MV-4-11 (cell line): Measurements from ENCODE around the gene SNN.

Experiments
- DNase-seq: peaks from one replicate; lab custom pipeline; 2025; lab: John Stamatoyannopoulos, UW

SNN gene

DNA sequence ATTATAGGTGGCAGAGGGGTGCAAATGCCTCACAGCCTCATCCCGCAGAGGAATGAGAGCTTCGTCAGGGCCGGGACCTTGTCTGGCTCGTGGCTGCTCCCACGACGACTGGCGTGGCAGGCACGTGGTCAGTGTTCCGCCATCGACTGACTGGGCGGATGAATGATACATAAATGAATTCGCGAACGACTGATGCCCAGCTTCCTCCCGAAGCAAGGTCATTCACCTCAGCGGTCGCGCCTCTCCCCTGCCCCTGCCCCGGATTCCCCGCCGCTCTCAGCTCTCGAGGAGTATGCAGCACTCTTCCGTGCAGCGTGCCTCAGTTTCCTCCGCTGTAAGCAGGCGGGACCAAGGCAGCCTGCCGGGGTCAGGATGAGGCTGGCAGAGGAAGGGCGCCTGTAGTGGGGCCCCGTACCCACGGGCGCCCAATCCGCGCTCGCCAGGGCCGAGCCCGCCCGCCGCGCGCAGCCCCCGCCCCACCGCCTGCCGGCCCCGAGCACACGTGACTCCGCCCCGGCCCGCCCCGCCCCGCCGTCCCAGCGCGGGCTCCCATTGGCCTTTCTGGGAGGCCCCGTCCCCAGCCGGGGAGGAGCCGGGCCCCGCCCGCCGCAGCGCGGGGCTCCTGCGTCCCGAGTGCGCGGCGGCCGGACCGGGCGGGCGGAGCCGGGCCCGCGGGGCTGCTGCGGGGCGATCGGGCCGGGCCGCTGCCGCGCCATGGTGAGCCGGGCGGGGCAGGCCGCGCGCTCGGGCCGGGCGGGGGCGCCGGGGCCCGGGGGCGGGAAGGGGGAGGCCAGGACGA, at the start of gene SNN:
Gene SNN, plus strand, starts transcription at position 632 of the 799 bp plus-strand sequence. CDS start 7,605 bp downstream, outside the sequence.
- DNase-seq, result peak; percentile 72

DNA sequence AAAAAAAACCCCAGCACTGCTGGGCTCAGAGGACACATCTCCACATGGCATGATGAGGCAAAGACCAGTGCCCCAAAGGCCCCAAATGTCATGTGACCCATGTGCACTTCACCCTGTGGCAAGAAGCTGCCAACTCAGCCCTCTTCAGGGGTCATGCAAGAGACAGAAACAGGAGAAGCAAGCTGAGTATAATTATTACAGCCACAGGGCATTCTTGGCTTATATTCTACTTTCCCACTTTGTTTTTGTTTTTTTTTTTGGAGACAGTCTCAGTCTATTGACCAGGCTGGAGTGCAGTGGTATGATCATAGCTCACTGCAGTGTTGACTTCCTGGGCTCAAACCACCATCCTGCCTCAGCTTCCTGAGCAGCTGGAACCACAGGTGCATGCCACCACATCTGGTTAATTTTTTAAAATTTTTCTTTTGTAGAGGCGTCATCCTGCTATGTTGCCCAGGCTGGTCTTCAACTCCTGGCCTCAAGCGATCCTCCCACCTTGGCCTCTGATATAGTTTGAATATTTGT, 48.9 kb upstream of the SNN start:
- DNase-seq, result peak; percentile 55

DNA sequence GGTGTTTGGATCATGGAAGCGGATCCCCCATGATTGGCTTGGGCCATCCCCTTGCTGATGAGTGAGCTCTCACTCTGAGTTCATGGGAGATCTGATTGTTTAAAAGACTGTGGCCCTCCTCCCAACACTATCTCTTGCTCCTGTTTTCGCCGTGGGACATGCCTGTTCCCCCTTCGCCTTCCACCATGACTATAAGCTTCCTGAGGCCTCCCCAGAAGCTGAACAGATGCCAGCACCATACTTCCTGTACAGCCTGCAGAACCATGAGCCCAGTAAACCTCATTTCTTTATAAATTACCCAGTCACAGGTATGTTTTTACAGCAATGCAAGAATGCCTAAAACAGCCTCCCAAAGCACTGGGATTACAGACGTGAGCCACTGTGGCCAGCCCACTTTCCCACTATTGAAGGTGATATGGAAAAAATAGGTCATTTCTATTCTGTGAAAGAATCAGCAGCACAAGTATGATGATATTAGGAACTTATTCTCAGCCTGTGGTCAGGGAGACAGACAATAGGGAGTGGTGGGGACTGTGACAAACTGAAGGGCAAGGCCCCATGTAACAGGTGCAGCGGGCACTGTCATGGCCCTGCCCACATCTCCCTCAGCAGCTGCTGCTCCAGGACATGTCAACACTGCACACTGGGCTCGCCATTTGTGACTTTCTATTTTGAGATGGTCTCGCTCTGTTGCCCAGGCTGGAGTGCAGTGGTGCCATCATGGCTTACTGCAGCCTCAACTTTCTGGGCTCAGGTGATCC, 47.8 kb upstream of the SNN start:
- no peak for DNase-seq

DNA sequence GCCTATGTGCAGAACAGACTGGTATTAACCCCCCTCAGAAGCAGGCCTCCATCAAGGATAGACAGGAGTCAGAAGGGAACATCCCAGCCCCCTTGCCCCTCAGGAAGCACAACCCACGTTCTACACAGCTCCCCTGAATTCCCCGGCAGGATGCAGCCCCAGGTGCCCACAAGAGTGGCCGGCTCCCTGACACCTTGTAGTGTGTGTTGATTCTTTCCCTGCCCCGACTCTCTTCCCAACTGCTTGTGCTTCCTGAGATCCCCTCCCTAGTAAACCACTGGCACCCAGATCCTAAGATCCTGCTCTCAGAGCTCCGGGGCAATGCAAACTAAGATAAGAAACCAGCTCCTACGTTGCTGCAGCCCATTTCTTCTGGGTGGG, 46.7 kb upstream of the SNN start:
- no peak for DNase-seq

DNA sequence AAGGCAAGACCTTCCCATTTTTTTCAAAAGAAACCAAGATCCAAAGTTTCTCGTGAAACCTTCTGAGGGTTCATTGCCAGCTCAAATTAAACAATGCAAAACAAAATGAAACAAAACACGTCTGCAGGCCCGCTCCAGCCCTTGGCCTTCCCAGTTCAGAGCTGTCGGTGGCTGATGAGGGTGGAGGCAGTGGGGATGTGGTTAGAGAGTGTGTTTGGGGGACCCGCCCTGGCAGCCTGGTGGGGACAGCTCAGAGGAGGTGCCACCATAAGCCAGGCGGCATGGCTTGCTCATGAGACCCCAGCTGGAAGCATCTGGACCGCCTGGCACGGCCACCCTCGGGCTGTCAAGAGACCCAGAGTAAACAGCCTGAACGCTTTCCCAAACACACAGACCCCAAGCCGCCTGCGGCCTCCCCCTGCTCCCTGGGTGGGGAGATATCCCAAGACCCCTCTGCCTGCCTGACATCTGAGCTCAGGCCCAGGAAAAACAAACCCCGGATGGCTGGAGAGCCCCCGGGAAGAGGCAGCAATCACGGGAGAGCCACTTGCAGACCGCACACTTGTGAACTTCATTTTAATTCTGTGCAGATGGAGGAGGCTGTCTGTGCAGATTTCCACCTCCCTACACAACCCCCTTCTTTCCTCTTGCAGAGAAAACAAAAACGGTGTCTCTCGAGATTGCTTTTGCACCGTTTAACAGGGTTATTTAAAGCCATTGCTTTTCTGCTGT, 46.2 kb upstream of the SNN start:
- no peak for DNase-seq

DNA sequence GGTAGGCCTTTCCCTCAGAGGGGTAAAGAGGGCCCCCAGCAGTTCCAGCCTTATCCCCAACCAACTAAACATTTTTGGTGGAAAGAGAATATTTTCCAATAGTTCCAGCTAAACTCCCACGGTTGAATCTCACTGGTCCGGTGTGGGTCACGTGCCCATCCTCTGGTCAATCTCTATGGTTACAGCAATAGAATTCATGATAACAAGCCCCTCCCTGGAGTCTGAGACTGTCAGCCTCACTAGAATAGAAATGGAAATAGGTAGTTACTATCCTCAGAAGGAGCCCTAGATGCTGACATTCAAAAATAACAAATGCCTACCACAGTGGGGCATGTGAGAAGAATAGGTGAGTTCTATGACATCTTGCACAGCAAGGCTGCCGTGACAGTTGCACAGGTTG, 44.0 kb upstream of the SNN start:
- DNase-seq, result no peak

DNA sequence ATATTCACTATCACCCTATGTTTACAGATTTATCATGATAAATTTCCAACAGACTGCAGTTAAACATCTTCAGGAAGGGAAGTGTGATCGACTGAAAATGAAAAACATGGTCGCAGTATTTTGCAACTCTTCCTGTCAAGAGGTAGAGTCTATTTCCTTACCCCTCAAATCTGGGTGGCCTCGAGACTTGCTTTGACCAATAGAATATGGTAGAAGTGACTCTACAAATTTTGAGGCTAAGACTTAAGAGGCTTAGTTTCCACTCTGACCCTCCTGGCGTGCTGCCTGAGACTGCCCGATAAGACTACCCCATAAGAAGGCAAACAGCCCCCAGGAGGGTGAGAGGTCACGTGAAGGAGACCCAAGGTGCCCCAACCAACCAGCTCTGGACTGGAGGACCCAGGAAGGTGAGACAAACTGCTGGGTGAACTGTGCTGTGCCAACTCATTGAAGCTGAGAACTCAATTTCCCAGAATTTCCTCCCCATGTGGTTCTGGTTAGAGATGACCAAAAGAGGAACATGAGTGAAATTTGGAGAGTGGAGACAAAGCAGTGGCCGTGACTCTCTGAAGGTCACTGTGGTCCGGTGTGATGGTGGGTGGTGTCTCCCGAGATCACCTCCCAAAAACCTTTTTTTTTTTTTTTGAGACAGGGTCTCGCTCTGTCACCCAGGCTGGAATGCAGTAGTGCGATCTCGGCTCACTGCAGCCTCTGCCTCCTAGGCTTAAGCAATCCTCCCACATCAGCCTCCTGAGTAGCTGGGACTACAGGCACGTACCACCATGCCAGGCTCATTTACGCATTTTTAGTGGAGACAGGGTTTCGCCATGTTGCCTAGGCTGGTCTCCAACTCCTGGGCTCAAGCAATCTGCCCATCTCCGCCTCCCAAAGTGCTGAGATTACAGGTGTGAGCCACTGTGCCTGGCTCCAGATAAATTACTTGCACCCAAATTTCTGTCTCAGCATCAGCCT, 43.3 kb upstream of the SNN start:
- DNase-seq, result peak; percentile 70

DNA sequence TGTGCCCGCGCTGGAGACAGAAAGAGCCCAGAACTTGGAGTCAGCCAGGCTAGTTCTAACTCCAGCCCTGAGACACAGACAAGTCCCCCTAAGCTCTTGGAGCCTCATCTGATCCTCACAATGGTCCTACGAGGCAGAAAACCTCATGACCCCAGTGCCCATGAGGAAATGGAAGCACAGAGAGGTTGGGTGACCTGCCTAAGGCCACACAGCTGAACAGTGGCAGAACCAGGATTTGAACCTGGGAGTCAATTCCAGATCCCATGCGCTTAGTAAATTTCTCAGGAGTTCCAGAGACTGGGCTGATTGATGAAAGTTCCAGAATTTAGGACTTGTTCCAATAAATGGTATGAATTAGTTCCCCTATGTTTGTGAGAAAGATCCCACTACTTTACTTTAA, 42.5 kb upstream of the SNN start:
- DNase-seq, result no peak

DNA sequence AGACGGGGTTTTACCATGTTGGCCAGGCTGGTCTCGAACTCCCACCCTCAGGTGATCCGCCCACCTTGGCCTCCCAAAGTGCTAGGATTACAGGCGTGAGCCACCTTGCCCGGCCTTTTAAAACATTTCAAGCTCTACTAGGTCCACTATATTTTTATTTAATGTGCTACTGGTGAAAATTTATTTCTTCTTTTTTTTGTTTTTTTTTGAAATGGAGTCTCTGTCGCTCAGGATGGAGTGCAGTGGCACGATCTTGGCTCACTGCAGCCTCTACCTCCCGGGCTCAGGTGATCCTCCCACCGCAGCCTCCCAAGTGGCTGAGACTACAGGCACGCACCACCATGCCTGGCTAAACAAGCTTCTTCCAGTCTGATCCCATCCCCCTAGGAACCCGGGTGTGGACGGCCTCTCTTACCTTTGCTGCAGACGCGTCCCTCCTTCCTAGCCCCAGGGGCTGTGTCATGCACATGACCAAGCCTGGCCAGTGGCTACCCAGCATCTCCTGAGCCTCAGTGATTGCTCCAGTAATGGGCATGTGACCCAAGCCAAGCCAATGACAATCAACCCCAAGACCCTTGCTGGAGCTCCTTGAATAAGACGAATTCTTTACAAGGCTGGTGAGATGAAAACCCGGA, 41.5 kb upstream of the SNN start:
- DNase-seq, result no peak

DNA sequence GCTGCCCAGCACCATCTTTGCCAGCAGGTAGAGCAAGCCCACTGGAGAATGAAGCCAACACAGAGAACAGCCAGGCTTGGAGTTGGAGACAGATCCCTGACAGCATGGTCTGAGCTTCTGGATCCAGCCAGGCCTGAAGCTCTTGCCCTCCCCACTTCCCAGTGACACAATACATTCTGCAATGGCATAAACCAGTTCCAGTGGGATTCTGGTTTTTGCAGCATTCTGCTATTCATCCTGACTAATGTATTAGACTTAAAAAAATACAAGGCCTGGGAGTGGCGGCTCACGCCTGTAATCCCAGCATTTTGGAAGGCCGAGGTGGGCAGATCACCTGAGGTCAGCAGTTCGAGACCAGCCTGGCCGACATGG, 41.0 kb upstream of the SNN start:
- DNase-seq, result no peak

DNA sequence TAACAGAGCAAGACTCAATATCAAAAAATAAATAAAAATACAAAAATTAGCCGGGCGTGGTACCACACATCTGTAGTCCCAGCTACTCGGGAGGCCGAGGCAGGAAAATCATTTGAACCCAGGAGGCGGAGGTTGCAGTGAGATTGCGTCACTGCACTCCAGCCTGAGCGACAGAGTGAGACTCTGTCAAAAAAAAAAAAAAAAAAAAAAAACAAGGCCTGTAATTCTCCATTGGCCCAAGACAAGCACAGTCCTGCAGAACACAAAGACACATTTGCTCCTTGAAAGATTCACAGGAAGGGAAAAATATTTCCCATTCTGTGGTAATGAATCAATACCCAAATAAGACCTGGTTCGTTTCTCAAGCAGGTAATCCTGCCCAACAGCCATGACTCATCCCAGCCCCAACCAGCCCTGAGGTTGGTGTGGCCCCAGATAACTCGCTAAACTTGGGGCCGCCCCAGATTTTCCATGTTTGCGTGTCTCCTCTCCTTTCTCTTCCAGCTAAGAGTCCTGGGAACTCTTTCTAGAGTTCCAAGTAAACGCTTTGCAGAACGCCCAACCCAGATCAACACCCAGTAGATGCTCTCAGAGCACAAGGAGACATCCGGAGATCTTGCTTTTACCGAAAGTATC, 40.3 kb upstream of the SNN start:
- DNase-seq, result peak; percentile 27

DNA sequence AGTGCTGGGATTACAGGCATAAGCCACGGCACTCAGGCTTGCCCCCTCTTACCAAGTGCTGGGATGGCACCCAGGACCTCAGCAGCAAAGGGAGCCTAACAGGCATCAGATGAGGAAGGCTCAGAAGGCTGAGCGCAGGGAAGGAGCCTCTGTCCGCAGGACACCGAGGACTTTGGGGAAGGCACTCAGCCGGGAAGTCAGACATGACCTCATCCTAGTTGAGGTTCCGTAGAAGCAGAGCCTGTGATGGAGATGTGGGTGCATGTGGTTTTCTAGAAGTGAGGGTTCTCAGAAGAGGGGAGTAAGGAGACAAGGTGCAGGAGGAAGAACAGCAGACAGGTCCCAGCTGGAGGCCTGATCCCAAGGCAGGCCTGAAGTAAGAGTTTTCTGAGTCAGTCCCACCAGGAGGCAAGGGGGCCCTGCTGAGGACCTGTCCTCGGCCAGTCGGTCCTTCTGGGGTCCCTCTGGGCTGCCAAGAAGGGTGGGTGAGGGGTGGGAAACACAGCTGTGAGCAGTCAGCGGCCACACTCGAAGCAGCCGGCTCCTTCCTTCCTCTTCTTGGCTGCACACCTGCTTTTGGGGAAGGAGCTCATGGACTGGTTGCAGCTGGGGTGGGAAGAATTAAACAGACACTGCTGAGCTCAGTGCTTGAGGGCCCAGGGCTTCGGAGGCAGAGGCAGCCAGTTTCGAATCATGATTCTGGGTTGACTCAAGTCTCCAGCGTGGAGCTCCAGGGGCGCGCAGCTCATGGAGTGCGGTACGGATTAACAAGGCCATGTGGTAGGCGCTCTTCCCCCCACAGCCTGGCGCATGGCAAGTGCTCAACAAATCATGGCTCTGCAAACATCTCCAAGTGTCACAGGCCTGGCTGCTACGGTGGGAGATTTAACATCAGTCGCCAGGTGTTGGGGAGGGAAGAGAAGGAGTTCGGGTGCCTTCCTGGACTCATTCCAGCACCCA, 38.9 kb upstream of the SNN start:
- peak; percentile 95 for DNase-seq

DNA sequence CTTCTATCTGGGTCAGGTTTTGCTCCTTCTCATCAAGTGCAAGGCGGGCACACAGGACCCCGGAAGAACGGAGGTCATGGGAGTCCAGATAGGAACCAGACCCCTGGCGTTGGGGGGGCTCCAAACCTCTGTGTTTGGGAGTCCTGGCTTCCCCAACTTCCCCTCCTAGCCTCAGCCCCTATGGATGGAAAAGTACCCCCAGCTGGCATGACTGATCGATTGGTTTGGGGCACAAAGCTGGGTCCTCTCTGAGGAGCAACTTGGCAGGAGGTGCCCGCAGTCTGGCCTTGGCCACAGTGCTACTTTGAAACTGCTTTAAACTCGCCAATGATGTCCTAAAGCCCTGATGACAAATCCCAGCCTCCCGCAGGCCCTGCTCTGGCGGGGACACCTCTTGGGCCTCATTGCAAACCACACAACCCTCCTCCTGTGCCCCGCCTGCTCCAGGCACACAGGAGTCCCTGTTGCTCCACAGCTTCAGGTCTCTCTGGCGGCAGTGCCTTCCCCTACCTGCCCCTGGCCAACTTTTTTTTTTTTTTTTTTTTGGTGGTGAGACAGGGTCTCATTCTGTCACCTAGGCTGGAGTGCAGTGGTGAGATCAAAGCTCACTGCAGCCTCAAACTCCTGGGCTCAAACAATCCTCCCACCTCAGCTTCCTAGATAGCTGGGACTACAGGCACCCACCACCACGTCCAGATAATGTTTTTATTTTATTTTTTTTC, 38.0 kb upstream of the SNN start:
- peak; percentile 29 for DNase-seq

DNA sequence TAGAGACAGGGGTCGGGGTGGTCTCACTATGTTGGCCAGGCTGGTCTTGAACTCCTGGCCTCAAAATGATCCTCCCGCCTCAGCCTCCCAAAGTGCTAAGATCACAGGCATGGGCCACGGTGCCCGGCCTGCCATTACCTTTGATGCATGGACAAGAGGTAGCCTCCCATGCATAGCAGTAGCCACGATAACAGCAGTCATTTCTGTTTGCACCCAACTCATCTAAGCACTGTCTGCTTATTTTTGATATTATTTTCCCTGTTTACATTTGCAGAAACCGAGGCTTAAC, 37.5 kb upstream of the SNN start:
- no peak for DNase-seq

DNA sequence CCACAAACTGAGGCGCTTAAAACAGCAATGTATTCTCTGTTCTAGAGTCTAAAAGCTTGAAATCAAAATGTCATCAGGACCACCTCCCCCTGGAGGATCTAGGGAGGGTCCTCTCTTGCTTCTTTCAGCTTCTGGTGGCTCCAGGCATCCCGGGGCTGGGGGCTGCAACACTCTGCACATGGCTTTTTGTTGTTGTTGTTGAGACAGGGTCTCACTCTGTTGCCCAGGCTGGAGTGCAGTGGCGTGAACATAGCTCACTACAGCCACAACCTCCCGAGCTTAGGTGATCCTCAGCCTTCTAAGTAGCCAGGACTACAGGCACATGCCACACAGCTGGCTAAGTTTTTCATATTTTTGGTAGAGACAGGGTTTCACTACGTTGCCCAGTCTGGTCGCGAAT, 37.0 kb upstream of the SNN start:
- no peak for DNase-seq

DNA sequence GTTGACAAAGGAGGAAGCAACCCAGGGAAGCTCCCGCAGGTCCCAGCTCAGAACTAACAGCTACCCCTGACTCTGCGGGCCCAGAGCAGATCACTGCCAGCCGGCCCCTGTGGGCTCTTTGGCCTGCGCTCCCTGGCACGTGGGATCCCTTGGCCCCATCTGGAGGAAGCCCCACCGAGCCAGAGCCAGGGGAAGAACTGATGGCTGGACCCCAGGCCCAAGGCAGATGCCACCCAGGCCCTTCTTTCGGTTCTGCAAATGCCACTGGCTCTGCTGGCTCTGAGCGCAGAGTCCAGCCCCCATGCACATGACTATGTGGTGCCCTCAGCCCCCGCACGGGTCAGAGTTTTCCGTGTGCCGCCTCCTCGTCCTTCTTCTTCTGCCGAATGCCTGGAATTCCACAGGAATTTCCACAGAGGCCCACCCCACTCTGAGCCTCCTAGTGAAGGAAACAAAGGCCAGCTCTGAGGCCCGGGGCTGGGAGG, 35.8 kb upstream of the SNN start:
- DNase-seq, result peak; percentile 69

DNA sequence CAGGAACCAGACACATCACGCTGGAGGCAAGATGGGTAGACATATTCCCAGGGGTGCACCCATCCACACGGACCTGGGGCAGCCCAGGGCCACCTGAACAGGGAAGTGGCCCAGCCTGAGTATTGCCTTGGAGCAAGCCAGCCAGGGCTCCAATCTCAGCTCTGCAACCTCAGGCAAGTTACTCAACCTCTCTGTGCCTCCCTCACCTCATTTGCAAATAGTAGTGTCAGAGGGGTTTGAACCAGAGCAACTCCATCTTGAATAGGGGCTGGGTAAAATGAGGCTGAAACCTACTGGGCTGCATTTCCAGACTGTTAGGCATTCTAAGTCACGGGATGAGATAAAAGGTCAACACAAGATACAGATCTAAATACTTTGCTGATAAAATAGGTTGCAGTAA, 35.1 kb upstream of the SNN start:
- DNase-seq, result no peak

DNA sequence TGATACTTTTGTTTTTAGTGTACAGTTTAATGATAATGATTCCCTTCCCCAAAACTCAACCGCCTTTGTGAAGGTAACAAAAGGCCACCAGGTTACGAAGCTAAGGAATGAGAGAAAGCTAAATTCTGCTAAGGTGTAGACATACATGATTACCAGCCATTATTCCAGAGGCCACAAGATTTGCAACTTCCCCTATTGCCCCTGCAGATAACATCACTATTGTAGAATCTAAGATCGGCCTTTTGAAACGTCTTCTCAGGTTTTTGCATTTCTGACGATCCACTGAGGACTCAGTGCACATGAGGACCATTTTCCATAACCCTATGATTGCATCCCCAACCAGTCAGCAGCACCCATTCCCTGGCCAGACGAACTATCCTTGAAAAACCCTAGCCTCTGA, 33.9 kb upstream of the SNN start:
- DNase-seq, result peak; percentile 20
